Activated CD4-positive, alpha-beta T cell treated with anti-CD3 and anti-CD28 coated beads, Interleukin-2, amount 50 U/mL, for 24 hours (primary cell): ENCODE data around the gene ENTREP1.
A peak's percentile ranks its signal among the peaks of the same experiment; 100 is the strongest.
"Not testable (repeated sequence)": the region's sequence is repeated elsewhere in the genome, so short reads cannot be mapped to it uniquely, and the experiment has no call there.

Source experiments
- DNase-seq, 2 donors: peaks; one replicate each; pipeline ENCODE4 v3.0.0-alpha.2; 2020; ENCODE audit warnings: low read depth in 1 of 2, low spot score in 1 of 2

The ENTREP1 gene

DNA sequence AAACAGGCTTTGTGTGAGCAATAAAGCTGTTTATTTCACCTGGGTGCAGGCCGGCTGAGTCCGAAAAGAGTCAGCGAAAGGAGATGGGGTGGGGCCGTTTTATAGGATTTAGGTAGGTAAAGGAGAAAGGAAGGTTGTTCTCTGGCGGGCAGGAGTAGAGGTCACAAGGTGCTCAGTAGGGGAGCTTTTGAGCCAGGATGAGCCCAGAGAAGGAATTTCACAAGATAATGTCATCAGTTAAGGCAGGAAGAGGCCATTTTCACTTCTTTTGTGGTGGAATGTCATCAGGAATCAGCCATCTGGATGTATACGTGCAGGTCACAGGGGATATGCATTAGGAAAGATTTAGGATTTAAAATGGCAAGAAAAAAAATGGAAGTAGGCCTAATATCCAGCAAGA lies 84.9 kb downstream of the ENTREP1 start:
- DNase-seq: not testable (repeated sequence)

DNA sequence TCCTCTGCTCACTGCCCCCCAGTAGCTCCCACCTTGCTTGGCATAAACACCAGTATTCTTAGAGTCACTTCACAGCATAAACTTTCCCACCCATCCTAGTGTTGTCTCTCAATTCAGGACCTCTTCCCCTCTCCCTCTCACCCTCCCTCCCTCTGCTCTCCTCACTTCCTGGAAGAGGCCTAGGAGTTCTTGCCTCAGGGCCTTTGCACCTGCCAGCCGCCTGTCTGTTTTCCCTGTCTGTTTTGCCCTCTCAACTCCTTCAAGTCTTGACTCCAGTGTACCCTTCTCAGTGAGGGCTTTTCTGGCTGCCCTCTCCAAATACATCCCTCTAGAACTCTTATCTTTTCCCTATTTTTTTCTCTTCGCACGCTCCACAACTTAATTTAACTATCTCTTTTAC lies 86.2 kb downstream of the ENTREP1 start:
- DNase-seq: no peak

DNA sequence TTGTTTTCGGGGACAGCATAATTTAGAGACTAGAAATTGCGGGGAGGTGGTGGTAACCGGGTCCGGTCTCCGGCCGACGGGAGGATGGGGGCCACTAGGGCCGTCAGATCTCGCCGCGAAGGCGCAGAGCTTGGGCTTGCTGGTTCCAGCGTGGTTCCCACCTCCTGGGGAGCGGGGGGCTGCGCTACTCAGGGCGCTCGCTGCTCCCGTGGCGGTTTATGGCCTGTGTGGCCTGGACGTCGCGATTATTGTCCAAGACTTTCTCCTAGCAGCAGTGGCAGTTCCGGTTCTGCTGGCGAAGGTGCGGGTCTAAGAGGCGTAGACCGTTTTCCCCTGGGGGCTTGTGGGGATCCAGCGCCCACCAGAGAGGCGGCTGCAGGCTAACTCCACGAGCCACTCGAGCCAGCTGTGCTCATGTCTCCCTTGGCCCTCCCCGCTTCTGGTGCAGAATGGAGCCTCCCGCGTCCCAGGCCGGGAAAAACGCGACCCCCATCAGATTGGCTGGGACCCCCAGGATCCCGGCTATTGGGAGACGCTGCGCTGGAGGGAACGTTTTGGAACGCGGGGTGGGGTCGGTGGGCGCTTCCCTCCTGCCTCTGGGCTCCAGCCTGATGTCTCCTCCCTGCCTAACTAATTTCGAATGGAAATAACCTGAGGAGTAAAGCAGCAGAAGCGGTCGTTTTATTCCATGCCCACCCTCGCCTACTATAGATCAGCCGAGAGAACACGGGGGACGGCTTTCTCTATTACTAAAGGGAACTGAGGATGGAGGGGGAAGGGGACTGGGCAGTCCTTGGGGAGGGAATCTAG lies 87.1 kb downstream of the ENTREP1 start:
- DNase-seq: no peak

DNA sequence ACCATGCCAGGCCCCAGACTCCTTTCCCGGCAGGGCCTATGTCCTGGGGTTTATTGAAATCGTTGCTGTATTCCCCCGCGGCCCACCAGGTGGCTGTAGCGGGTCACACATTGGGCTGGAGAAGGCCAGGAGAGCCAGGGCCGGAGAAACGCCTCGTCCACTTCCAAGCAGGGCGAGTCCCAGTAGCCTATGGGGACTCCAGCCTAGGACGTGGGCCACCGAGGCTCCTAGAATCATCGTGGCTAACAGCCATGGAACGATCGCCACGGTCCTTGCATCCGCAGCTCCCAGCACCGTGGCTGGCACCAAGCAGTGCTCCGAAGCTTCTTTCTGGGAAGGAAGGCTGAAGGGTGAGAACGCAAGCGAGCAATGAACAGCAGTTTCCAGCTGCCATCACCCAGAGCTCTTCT lies 87.7 kb downstream of the ENTREP1 start:
- no peak for DNase-seq

DNA sequence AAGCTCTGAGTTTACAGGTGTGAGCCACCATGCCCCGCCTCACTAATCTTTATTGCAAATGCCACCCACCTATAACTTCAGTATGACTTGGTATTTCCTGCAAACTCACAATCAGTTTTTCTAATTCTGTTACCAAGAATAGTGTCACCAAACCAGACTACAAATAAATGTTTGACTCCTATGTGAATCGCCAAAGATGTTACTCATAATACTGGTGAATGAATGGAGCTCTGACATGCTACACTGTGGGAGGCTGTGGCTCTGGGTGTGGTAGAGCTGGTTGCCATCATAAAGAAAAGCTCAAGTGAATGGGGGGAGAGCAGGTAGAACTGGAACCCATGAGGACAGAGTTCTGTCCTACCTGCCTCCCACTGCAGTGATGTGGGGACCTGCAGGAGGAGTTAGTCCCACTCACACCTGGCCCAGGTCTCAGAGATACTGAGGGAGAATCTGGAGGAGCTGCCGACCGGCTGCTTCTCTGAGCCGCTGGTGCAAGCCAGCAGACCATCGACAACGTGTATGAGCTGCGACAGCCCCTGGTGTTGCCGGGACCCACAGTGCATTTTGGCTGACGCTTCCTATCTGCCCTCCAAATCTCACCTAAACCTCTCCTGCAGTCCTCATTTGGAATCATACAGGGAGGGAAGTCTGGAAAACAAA lies 95.7 kb downstream of the ENTREP1 start:
- no peak for DNase-seq

DNA sequence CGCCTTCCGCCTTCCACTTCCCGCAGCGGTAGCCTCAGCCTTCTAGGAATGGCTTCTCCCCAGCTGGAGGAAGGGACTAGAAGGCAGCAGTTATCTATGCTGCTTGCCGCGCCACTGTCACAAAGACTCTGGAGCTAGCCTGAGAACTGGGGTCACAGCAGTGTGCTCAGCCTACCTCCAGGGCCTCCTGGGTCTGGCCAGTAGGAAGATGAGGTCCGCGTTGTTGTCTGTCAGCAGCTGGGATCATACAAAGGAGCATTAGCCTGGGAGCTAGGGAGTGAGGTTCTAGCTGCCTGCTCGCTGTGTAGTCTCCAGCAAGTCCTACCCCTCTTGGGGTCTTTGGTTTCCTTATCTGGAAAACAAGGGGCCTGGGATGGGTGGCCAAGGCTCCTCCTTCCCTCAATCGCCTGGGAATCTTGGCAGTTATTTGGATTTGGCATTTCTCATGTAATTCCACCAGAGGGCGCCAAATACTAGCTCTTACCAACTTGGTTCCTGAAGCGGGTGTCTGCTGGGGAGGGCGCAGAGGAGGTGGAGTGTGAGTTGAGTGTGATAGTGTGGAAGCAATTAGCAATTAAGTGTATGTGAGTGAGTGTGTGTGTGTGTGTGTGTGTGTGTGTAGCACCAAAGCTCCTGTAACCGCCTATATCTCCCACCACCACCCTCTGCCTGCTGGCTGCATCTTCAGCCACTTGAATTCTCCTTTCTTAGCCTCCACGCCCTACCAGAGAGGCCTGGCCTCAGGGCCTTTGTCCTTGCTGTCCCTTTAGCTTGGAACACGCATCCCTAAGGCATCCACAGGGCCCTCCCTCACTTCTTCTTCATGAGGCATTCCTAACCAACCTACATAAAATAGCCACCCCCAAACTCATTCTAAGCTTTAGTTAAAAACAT lies 97.1 kb downstream of the ENTREP1 start:
- peak in 1 of 2 donors; percentile 36 for DNase-seq

DNA sequence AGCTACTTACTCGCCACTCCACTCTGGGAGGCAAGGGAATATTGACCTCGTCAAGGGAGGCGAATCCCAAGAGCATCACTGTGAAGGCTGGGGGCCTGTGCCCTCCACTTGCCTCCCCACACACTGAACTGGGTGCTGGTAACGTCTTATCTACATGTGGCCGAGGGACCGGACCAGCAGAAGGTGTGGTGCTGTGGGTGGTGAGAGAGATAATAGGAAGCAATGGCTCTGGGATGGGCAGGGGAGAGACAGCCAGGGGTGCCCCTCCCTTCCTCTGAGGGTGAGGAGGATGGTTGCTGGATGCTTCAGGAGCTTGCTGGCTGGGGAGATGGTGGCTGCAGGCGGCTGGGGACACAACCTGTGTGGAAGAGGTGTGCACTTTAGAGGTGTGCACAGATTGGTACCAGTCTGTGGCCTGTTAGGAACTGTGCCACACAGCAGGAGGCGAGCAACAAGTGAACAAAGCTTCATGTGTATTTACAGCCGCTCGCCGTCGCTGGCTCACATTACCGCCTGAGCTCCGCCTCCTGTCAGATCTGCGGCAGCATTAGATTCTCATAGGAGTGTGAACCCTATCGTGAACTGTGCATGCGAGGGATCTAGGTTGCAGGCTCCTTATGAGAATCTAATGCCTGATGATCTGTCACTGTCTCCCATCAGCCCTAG lies 100.3 kb downstream of the ENTREP1 start:
- no peak for DNase-seq

DNA sequence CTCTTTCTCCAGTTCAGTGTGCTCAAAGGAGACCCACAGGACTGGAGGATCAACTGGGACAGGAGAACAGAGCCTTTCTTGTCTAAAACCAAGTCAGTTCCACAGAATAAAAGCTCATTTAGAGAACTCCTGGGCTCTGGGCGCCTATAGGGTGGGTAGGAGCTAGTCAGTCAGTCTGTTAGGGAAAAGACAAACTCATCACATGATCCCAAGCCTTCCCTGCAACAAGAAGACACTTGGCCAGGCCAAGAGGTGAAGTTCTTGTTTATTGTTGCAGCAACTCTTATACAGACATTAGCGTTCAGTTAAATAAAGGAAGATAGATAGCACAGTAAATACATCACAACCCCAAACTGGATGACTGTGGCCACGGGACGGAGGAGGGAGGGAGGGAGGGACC lies 102.3 kb downstream of the ENTREP1 start:
- no peak for DNase-seq

DNA sequence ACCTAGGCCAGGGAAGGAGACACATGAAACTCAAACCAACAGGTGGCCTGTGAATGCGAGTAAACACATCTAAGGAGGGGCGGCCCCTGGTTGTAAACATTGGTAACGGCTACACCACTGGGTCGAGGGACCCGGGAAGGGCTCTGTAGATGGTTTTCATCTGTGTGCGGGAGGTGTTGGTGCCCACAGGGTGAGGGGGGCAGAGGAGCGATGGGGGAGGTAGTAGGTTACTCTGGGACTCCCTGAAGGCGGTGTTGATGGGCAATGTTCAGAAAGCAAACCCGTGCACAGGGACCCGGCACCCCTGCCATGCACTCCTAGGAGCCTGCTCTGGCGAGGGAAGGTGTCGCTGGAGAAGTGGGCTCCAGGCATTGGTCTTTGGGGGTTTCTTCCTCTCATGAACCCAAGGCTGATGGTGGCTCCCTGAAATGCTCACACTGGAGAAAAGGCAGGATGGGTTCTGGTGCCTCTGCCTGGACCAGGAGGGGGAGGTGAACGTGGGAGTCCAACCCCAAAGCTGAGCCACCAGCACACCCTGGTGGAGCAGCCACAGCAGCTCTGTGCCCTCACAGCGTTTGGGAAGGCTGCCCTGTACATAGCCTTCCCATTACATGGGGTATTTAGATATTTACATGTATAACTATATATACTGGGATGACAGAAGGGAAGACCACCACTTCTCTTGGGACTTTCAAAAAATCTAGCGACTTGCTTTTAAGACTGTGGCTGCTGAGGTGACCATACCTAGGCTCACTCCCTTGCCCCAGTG lies 103.2 kb downstream of the ENTREP1 start:
- DNase-seq: no peak

DNA sequence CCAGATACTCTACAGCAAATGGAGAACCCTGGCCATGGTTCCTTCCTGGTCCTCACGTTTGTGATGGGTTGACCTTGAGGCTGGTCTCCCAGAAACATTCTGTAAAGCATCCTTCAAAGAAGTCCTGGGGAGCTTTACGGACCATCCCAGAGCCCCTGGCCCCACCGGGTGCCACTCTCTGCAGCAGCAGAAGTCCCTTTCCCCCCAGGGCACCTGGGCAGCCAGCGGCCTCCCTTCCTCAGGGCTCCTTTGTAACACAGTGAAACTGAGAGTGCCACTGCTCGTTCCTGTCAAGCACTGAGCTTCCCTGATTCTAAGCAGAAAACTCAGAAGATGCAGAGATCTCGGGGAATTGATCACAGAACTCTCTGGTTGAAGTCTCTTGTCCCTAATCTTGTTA lies 104.3 kb downstream of the ENTREP1 start:
- no peak for DNase-seq

DNA sequence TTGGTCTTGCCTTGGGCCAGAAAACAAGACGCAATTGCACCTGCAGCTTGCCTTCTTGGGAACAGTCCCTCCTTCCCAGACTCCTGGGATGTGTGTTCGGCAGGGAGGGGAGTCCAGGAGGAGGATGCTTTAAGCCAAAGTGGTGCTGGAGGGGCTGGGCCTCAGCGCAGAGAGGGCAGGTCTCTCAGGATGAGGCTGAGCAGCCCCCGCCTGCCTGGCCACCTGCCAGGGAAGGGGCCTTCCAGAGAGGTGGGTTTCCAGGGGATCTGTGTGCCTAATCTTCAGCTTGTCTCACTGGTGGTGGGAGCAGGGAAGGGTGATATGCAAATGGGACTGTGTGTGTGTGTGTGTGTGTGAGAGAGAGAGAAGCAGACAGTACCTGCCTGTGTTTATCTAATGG lies 105.2 kb downstream of the ENTREP1 start:
- DNase-seq: no peak

DNA sequence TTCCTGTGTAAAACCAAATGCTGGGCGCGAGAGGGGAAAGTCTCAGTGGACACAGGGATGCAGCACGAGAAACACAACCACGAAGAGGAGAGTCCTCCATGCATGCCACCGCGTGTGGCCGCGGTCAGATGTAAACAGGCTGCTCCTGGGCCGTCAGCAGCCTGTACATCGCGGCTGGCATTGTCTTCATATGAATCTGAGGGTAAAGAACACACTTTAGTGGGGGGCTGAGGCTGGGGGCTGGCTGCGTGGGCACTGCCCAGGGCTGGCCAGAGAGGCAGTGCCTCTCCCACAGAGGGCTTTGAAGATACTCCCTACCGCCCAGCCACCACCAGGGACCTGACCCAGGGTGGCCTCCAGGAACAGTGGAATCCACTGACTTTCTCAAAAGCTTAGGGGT lies 106.2 kb downstream of the ENTREP1 start:
- no peak for DNase-seq

DNA sequence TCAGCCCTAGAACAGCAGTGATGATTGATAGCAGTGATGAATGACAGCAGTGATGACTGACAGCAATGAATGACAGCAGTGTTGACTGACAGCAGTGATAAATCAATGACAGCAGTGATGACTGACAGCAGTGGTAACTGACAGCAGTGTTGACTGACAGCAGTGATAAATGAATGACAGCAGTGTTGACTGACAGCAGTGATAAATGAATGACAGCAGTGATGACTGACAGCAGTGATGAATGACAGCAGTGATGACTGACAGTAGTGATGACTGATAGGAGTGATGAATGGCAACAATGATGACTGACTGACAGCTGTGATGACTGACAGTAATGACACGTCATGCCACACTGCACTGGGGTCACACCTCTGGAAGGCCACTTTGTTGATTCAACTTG lies 106.8 kb downstream of the ENTREP1 start:
- DNase-seq: no peak

DNA sequence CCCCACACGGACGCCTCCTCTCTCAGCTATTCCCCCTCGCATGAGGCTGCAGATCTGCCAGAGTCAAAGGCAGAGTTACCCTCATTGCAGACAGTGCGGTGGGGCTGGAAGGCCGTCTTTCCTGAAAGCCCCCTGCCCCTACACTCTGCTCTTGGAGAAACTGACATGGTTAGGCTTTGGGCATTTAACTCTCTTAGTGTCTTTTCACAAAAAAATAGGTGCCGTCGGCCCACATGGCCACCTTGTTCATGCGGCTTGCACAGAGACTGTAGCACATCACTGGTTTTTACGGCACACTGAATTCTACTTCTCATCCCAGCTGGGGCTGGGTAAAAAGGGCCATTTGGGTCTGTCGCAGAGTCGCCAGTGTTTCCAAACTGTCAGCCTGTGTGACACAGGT lies 107.6 kb downstream of the ENTREP1 start:
- DNase-seq: no peak

DNA sequence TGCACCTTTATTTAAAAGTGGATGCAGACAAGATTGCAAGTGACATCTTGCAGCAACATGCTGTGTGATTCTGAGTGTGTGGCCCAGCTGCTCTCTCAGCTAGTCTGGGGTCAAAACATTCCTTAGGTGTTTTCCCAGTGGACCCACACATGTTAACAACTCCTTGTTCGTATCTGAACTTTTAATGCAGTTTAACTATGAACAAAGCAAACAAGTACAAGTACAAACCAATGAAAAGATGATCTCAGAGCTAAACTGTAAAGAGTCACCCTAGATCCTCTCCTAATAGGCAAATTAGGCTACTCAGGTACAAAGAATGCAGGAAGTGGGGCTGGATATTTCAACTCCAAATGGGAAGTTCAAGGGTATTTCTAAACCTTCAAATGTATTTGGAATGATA lies 108.4 kb downstream of the ENTREP1 start:
- DNase-seq: no peak

DNA sequence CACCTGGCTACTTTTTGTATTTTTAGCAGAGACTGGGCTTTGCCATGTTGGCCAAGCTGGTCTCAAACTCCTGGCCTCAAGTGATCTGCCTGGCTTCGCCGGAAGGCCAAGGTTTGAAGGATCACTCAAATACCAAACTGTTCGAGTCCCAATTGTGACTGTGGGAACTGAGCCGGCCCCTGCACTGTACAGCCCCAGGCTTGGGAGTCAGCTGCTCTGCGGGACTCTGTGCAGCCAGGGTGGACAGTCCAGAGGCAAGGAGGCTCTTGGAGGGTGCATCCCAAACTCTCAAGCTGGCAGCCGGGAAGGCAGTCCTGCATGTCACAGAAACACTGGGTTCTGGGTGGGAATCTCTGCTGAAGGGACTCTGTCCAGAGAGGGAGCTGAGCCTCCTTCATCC lies 109.0 kb downstream of the ENTREP1 start:
- DNase-seq: no peak

DNA sequence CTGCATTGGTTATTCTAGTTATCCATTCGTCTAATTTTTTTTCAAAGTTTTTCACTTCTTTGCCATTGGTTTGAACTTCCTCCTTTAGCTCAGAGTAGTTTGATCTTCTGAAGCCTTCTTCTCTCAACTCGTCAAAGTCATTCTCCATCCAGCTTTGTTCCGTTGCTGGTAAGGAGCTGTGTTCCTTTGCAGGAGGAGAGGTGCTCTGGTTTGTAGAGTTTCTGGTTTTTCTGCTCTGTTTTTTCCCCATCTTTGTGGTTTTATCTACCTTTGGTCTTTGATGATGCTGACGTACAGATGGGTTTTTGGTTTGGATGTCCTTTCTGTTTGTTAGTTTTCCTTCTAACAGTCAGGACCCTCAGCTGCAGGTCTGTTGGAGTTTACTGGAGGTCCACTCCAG lies 114.6 kb downstream of the ENTREP1 start:
- not testable (repeated sequence) for DNase-seq

DNA sequence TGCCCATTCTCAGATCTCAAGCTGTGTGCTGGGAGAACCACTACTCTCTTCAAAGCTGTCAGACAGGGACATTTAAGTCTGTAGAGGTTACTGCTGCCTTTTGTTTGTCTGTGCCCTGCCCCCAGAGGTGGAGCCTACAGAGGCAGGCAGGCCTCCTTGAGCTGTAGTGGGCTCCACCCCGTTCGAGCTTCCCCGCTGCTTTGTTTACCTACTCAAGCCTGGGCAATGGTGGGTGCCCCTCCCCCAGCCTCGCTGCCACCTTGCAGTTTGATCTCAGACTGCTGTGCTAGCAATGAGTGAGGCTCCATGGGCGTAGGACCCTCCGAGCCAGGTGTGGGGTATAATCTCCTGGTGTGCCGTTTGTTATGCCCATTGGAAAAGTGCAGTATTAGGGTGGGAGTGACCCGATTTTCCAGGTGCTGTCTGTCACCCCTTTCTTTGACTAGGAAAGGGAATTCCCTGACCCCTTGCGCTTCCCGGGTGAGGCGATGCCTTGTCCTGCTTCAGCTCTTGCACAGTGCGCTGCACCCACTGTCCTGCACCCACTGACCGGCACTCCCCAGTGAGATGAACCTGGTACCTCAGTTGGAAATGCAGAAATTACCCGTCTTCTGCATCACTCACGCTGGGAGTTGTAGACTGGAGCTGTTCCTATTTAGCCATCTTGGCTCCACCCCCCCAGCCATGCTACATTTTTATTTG lies 115.4 kb downstream of the ENTREP1 start:
- DNase-seq: not testable (repeated sequence)
